Ishikawa (cell line): ENCODE data around the gene HS3ST4.

Experiments
- CEBPB ChIP-seq: IDR thresholded peaks from 2 replicates; pipeline ENCODE4 v1.6.1; 2012
- CREB1 ChIP-seq: IDR thresholded peaks from 2 replicates; pipeline ENCODE4 v1.6.1; 2012; ENCODE audit warnings: low read depth
- EGR1 ChIP-seq: IDR thresholded peaks from 2 replicates; pipeline ENCODE4 v1.6.1; 2012
- EP300 ChIP-seq: IDR thresholded peaks from 2 replicates; pipeline ENCODE4 v1.6.1; 2012; ENCODE audit warnings: borderline replicate concordance
- FOXM1 ChIP-seq: IDR thresholded peaks from 2 replicates; pipeline ENCODE4 v1.6.1; 2012; ENCODE audit warnings: low read depth, borderline replicate concordance
- NFIC ChIP-seq: IDR thresholded peaks from 2 replicates; pipeline ENCODE4 v1.6.1; 2012
- RAD21 ChIP-seq: IDR thresholded peaks from 2 replicates; pipeline ENCODE4 v1.6.1; 2012; ENCODE audit warnings: low read depth
- TAF1 ChIP-seq: IDR thresholded peaks from 2 replicates; pipeline ENCODE4 v1.6.1; 2012; ENCODE audit warnings: low read depth, mild to moderate bottlenecking
- TCF12 ChIP-seq: IDR thresholded peaks from 2 replicates; pipeline ENCODE4 v1.6.1; 2012; ENCODE audit warnings: low read depth
- TEAD4 ChIP-seq: IDR thresholded peaks from 2 replicates; pipeline ENCODE4 v1.6.1; 2012
- YY1 ChIP-seq: IDR thresholded peaks from 2 replicates; pipeline ENCODE4 v1.6.1; 2012; ENCODE audit warnings: low read depth
- ZBTB7A ChIP-seq: IDR thresholded peaks from 2 replicates; pipeline ENCODE4 v1.6.1; 2012; ENCODE audit warnings: low read depth
- TF ChIP-seq, protein P1 (sequence below): IDR thresholded peaks from 2 replicates; pipeline ENCODE4 v1.6.1; 2012
- TF ChIP-seq, protein P2 (sequence below): IDR thresholded peaks from 2 replicates; pipeline ENCODE4 v1.6.1; 2012; ENCODE audit warnings: low read depth, mild to moderate bottlenecking
- TF ChIP-seq, protein P3 (sequence below): IDR thresholded peaks from 2 replicates; pipeline ENCODE4 v1.6.1; 2012

The HS3ST4 gene

DNA sequence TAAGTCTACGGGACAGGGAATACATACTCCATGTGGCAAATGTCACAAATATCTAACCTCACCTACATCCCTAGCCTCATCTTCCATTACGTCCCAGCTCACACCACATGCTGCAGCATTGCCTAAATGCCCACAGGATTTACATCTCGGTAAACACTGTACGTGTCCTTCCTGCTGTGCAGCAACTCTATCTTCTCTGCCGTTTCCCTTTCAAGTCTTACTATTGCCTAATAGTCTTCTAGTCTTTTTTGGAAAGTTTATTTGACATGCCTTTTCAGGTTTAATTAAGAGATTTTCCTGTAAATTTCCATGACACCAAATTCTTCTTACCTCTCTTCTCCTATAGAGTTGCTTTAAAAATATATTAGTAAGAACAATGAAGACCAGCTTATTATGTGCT lies 120.5 kb downstream of the HS3ST4 start:
- no peak for TF ChIP-seq TAF1
- TF ChIP-seq CEBPB, result no peak
- TF ChIP-seq FOXM1, result no peak
- TF ChIP-seq TEAD4, result no peak
- TF ChIP-seq EP300, result no peak
- TF ChIP-seq, protein P1, sequence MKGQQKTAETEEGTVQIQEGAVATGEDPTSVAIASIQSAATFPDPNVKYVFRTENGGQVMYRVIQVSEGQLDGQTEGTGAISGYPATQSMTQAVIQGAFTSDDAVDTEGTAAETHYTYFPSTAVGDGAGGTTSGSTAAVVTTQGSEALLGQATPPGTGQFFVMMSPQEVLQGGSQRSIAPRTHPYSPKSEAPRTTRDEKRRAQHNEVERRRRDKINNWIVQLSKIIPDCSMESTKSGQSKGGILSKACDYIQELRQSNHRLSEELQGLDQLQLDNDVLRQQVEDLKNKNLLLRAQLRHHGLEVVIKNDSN, result no peak
- TF ChIP-seq, protein P2, sequence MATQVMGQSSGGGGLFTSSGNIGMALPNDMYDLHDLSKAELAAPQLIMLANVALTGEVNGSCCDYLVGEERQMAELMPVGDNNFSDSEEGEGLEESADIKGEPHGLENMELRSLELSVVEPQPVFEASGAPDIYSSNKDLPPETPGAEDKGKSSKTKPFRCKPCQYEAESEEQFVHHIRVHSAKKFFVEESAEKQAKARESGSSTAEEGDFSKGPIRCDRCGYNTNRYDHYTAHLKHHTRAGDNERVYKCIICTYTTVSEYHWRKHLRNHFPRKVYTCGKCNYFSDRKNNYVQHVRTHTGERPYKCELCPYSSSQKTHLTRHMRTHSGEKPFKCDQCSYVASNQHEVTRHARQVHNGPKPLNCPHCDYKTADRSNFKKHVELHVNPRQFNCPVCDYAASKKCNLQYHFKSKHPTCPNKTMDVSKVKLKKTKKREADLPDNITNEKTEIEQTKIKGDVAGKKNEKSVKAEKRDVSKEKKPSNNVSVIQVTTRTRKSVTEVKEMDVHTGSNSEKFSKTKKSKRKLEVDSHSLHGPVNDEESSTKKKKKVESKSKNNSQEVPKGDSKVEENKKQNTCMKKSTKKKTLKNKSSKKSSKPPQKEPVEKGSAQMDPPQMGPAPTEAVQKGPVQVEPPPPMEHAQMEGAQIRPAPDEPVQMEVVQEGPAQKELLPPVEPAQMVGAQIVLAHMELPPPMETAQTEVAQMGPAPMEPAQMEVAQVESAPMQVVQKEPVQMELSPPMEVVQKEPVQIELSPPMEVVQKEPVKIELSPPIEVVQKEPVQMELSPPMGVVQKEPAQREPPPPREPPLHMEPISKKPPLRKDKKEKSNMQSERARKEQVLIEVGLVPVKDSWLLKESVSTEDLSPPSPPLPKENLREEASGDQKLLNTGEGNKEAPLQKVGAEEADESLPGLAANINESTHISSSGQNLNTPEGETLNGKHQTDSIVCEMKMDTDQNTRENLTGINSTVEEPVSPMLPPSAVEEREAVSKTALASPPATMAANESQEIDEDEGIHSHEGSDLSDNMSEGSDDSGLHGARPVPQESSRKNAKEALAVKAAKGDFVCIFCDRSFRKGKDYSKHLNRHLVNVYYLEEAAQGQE, result no peak
- TF ChIP-seq NFIC, result no peak
- TF ChIP-seq, protein P3, sequence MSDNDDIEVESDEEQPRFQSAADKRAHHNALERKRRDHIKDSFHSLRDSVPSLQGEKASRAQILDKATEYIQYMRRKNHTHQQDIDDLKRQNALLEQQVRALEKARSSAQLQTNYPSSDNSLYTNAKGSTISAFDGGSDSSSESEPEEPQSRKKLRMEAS, result no peak
- TF ChIP-seq EGR1, result no peak
- TF ChIP-seq ZBTB7A, result no peak
- TF ChIP-seq TCF12, result no peak
- no peak for TF ChIP-seq YY1
- TF ChIP-seq RAD21, result no peak
- no peak for TF ChIP-seq CREB1

DNA sequence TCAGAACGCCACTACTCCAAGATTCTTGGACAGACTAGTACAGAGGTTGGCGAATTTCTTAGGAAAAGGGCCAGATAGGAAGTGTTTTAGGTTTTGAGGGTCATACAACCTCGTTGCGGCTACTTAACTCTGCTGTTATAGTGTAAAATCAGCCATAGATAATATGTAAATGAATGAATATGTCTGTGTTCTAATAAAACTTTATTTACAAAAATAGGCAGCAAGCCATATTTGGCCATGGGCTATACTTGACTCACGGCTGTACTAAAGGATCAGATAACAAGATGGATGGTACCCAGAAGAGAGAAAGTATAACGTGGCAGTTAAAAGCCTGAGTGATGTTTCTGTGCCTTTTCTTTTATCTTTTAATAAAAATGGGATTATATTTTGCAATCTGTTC lies 125.5 kb downstream of the HS3ST4 start:
- TF ChIP-seq TCF12, result no peak
- TF ChIP-seq, protein P2, result no peak
- TF ChIP-seq CEBPB, result no peak
- TF ChIP-seq CREB1, result no peak
- no peak for TF ChIP-seq NFIC
- TF ChIP-seq EGR1, result no peak
- no peak for TF ChIP-seq TAF1
- TF ChIP-seq TEAD4, result no peak
- TF ChIP-seq, protein P3, result no peak
- TF ChIP-seq FOXM1, result no peak
- no peak for TF ChIP-seq YY1
- TF ChIP-seq EP300, result no peak
- no peak for TF ChIP-seq ZBTB7A

DNA sequence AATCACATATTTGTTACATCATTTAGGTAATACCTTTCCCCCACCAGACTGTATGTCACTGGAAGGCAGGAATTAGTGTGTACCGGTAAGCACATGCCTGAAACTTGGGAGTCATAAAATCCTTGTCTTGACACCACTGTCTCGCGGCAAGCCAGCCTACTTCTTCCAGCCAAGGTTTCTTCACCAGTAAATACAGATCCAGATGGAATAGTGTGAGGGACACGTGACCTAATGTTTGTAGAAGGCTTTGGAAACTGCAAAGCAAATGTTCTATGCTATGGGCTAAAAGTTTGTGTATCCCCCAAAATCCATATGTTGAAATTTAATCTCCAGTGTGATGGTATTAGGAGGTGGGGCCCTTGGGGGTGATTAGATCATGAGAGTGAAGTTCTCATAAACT lies 126.1 kb downstream of the HS3ST4 start:
- TF ChIP-seq EGR1, result no peak
- TF ChIP-seq, protein P2, result no peak
- no peak for TF ChIP-seq YY1
- no peak for TF ChIP-seq CREB1
- TF ChIP-seq NFIC, result no peak
- TF ChIP-seq, protein P1, result no peak
- TF ChIP-seq FOXM1, result no peak
- no peak for TF ChIP-seq TEAD4
- TF ChIP-seq, protein P3, result no peak
- no peak for TF ChIP-seq CEBPB
- no peak for TF ChIP-seq ZBTB7A
- TF ChIP-seq TCF12, result no peak
- TF ChIP-seq TAF1, result no peak
- no peak for TF ChIP-seq EP300
- no peak for TF ChIP-seq RAD21

DNA sequence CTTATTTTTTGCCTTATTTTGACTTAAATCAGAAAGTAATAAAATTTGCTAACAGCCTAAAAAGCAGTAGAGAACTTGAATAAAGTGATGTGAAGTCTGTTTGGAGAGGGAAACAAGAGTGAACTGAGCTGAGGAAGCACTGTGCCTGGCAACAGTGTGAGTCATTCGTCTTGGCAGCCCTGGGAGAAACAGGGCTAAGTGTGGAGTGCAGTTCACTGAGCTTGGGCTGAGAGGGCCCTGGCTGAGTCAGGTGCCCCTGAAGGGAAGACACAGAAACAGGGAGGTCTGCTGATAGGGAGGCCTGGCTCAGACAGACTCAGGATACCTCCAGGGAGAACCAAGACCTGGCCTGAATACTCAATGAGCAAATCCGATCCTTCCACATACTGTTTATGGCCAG lies 132.1 kb downstream of the HS3ST4 start:
- TF ChIP-seq, protein P1, result no peak
- TF ChIP-seq ZBTB7A (no peak), NFIC (no peak), TCF12 (no peak), CREB1 (no peak), RAD21 (no peak), TEAD4 (no peak), EGR1 (no peak), EP300 (no peak), YY1 (no peak), FOXM1 (no peak), TAF1 (no peak), CEBPB (no peak)
- TF ChIP-seq, protein P2, result no peak
- TF ChIP-seq, protein P3, result no peak
